SK-N-SH (cell line): Measurements from ENCODE around the gene LGALS3BP. TPM values are rescaled to one million over a fixed set of nuclear protein-coding genes. Genes with fewer than 3 reads are reported as not detected.
A peak's percentile ranks its signal among the peaks of the same experiment; 100 is the strongest.

ENCODE experiments used
- CTCF ChIA-PET: fragments of 300-600, 350-600 bp; formaldehyde crosslinking; extraction: SDS; loops from one replicate; lab custom pipeline; 2021; lab: Yijun Ruan, JAX
- POLR2A ChIA-PET: fragments of 350-600 bp; sonication (Branson Sonifier 250); formaldehyde crosslinking; extraction: SDS; loops from one replicate; lab custom pipeline; 2020; ENCODE audit warnings: antibody characterized with exemption, inconsistent platforms; lab: Yijun Ruan, JAX
- DNase-seq: peaks from one replicate; pipeline ENCODE4 v3.0.0; 2012
- H2AFZ ChIP-seq: fragments of 200-600 bp; sonication (generic); 2 replicates; pipeline ENCODE4 v1.8.1; 2016; ENCODE audit warnings: antibody characterized with exemption, mild to moderate bottlenecking, low read depth
- H3F3A ChIP-seq: fragments of 200-600 bp; sonication (generic); replicated peaks from 2 replicates; pipeline ENCODE3; 2016; ENCODE audit warnings: antibody characterized with exemption, mild to moderate bottlenecking; ENCODE audit not compliant: insufficient read depth
- H3K27ac ChIP-seq, 2 experiments: fragments of 200-500 bp in 1 of 2; fragments of 200-600 bp in 1 of 2; sonication (Bioruptor generic) in 1 of 2; sonication (generic), shearing (Covaris generic) in 1 of 2; 2 replicates each; pipeline versions ENCODE4 v1.5.1 to v1.6.1; 2014 to 2016; ENCODE audit warnings: low read depth in 2 of 2, inconsistent platforms in 1 of 2, low read length in 1 of 2, mild to moderate bottlenecking in 1 of 2, mixed read lengths in 1 of 2
- H3K27me3 ChIP-seq: fragments of 200-600 bp; sonication (generic), shearing (Covaris generic); 2 replicates; pipeline ENCODE4 v1.6.1; 2016; ENCODE audit warnings: mixed run types; ENCODE audit not compliant: insufficient read depth
- H3K36me3 ChIP-seq, 2 experiments: fragments of 200-500 bp in 1 of 2; fragments of 200-600 bp in 1 of 2; sonication (Bioruptor generic) in 1 of 2; sonication (generic) in 1 of 2; replicated peaks in 1 of 2; 2 replicates each; pipeline versions ENCODE3 to v1.5.1; 2014 to 2016; ENCODE audit warnings: low read length in 1 of 2, mild to moderate bottlenecking in 1 of 2; ENCODE audit not compliant: insufficient read depth in 2 of 2, control insufficient read depth in 1 of 2
- H3K4me1 ChIP-seq, 2 experiments: fragments of 200-500 bp in 1 of 2; fragments of 200-600 bp in 1 of 2; sonication (Bioruptor generic) in 1 of 2; sonication (generic), shearing (Covaris generic) in 1 of 2; 2 replicates each; pipeline versions ENCODE4 v1.5.1 to v1.6.1; 2014 to 2016; ENCODE audit warnings: low read depth in 1 of 2, low read length in 1 of 2, mixed run types in 1 of 2; ENCODE audit not compliant: insufficient read depth in 2 of 2, control insufficient read depth in 1 of 2
- H3K4me2 ChIP-seq: fragments of 200-600 bp; sonication (generic), shearing (Covaris generic); 2 replicates; pipeline ENCODE4 v1.6.1; 2017; ENCODE audit warnings: mixed run types
- H3K4me3 ChIP-seq, 2 experiments: fragments of 200-500 bp in 1 of 2; fragments of 200-600 bp in 1 of 2; sonication (Bioruptor generic) in 1 of 2; sonication (generic), shearing (Covaris generic) in 1 of 2; 2 replicates each; pipeline versions ENCODE4 v1.5.1 to v1.8.1; 2014 to 2016; ENCODE audit warnings: low read depth in 2 of 2, inconsistent platforms in 1 of 2, low read length in 1 of 2, mild to moderate bottlenecking in 1 of 2, mixed read lengths in 1 of 2, moderate library complexity in 1 of 2
- H3K79me2 ChIP-seq: fragments of 200-600 bp; sonication (generic); 2 replicates; pipeline ENCODE4 v1.8.1; 2017; ENCODE audit warnings: mild to moderate bottlenecking; ENCODE audit not compliant: insufficient read depth
- H3K9ac ChIP-seq: fragments of 200-600 bp; sonication (generic); 2 replicates; pipeline ENCODE4 v1.6.1; 2017; ENCODE audit warnings: mixed run types
- H3K9me2 ChIP-seq: fragments of 200-600 bp; sonication (generic); 2 replicates; pipeline ENCODE4 v1.6.1; 2017; ENCODE audit warnings: mixed run types
- H3K9me3 ChIP-seq: fragments of 200-600 bp; sonication (generic); 2 replicates; pipeline ENCODE4 v1.6.1; 2017; ENCODE audit warnings: mixed run types, mild to moderate bottlenecking, moderate library complexity
- H4K20me1 ChIP-seq: fragments of 200-600 bp; sonication (generic); 2 replicates; pipeline ENCODE4 v1.6.1; 2017; ENCODE audit warnings: mild to moderate bottlenecking, mixed run types; ENCODE audit not compliant: insufficient read depth
- EP300 ChIP-seq, 2 experiments: IDR thresholded peaks; 2 replicates each; pipeline versions ENCODE4 v1.4.0 to v1.6.1; 2012; ENCODE audit warnings: borderline replicate concordance in 1 of 2, low read depth in 1 of 2, low read length in 1 of 2
- EZH2phosphoT487 ChIP-seq: fragments of 200-600 bp; sonication (generic); IDR thresholded peaks from 2 replicates; pipeline ENCODE4 v1.6.1; 2017; ENCODE audit warnings: low read depth, mixed run types, mild to moderate bottlenecking, antibody characterized with exemption, moderate library complexity, borderline replicate concordance
- FOXM1 ChIP-seq: IDR thresholded peaks from 2 replicates; pipeline ENCODE4 v1.4.0; 2012; ENCODE audit warnings: low read depth, mild to moderate bottlenecking
- GABPA ChIP-seq: IDR thresholded peaks from 2 replicates; pipeline ENCODE4 v1.4.0; 2012; ENCODE audit warnings: low read depth, mild to moderate bottlenecking
- JUND ChIP-seq: IDR thresholded peaks from 2 replicates; pipeline ENCODE4 v1.4.0; 2012
- MEF2A ChIP-seq: IDR thresholded peaks from 2 replicates; pipeline ENCODE4 v1.4.0; 2012; ENCODE audit warnings: low read depth, borderline replicate concordance
- MXI1 ChIP-seq: IDR thresholded peaks from 2 replicates; pipeline ENCODE4 v1.6.1; 2012; ENCODE audit warnings: mild to moderate bottlenecking, low read depth, low read length, improper control_type of control experiment
- NFIC ChIP-seq: IDR thresholded peaks from 2 replicates; pipeline ENCODE4 v1.4.0; 2012; ENCODE audit warnings: borderline replicate concordance
- NRF1 ChIP-seq: IDR thresholded peaks from 2 replicates; pipeline ENCODE4 v1.6.1; 2012; ENCODE audit warnings: low read depth, mild to moderate bottlenecking, low read length
- PBX3 ChIP-seq: IDR thresholded peaks from 2 replicates; pipeline ENCODE4; 2012
- RCOR1 ChIP-seq: fragments of 150-350 bp; IDR thresholded peaks from 2 replicates; pipeline ENCODE4 v1.6.1; 2017; ENCODE audit warnings: antibody characterized with exemption, low read length
- REST ChIP-seq: IDR thresholded peaks from 2 replicates; pipeline ENCODE4 v1.6.1; 2012; ENCODE audit warnings: mild to moderate bottlenecking, low read depth, low read length, moderate library complexity
- TCF12 ChIP-seq: IDR thresholded peaks from 2 replicates; pipeline ENCODE4 v1.4.0; 2012
- TEAD4 ChIP-seq: IDR thresholded peaks from 2 replicates; pipeline ENCODE4 v1.4.0; 2012; ENCODE audit warnings: mild to moderate bottlenecking, borderline replicate concordance; ENCODE audit not compliant: insufficient read depth
- YY1 ChIP-seq: IDR thresholded peaks from 2 replicates; pipeline ENCODE4 v1.4.0; 2012; ENCODE audit warnings: low read depth, mild to moderate bottlenecking
- ZBTB33 ChIP-seq: IDR thresholded peaks from 2 replicates; pipeline ENCODE4 v1.4.0; 2012; ENCODE audit warnings: low read depth, borderline replicate concordance
- WGBS: methylation state at CpG from one replicate; pipeline ENCODE4 v1.1.6; 2017; ENCODE audit warnings: low lambda C conversion rate; 5-methylcytosine and 5-hydroxymethylcytosine counted together
- polyA plus RNA-seq, 3 experiments: library from polyadenylated mRNA; depleted of rRNA; stranded (reverse); fragments of >200 nt; gene quantifications; 2 replicates each; pipeline ENCODE4 v1.2.3, GENCODE V29; 2012

LGALS3BP gene
- polyA plus RNA-seq, 1 of the 3 experiments (the other 2 are of a cell fraction) = 579 TPM

- H3K4me2 ChIP-seq = no peak overlapping the region
- WGBS = 95% methylated on average over 34 of the region's 34 CpGs
- peaks cover 48 to 79% of the 10 kb centered on the region in 2 experiments for H3K36me3 ChIP-seq
- ChIA-PET CTCF (interaction anchor here (1.0 to 11.1 kb wide), 11 partner anchors 15 to 398 kb away, joined by 3 to 133 read pairs (median 7); partner anchors contain the start of gene LGALS3BP), POLR2A (interaction anchor here (1.3 kb wide), 1 partner anchor 15 kb away, joined by 4 read pairs; the partner anchor contains the start of gene LGALS3BP)
- H3K4me1 ChIP-seq = peaks cover 0 to 19% of the 10 kb centered on the region in 2 experiments; a peak in 1 of 4 replicates
- H3K27me3 ChIP-seq = no peaks in the 10 kb centered on the region
- H3F3A ChIP-seq = peaks cover 5% of the 10 kb centered on the region
- no peak overlapping the region for H3K27ac ChIP-seq
- no peaks in the 10 kb centered on the region for H3K9me2 ChIP-seq
- peaks cover 47% of the 10 kb centered on the region for H4K20me1 ChIP-seq
- peak; percentile 28 for DNase-seq
- no peak overlapping the region for H3K9ac ChIP-seq
- H3K4me3 ChIP-seq = no peak overlapping the region
- no peak overlapping the region for H2AFZ ChIP-seq
- TF ChIP-seq RCOR1 = no peak
- no peak for TF ChIP-seq GABPA
- TF ChIP-seq FOXM1 = no peak
- no peak for TF ChIP-seq EP300 (IDR thresholded peaks at IDR 0.05; ENCODE audit: borderline replicate concordance in 1 of 2, low read depth in 1 of 2, low read length in 1 of 2)
- TF ChIP-seq YY1 = no peak
- no peak for TF ChIP-seq JUND
- no peak for TF ChIP-seq MEF2A
- no peak for TF ChIP-seq TEAD4
- no peak for TF ChIP-seq PBX3
- no peak for TF ChIP-seq MXI1
- no peak for TF ChIP-seq NRF1
- TF ChIP-seq ZBTB33 = no peak
- no peak for TF ChIP-seq EZH2phosphoT487
- no peak for TF ChIP-seq NFIC
- TF ChIP-seq TCF12 = no peak
- no peak for TF ChIP-seq REST
- no peaks in the 10 kb centered on the region for H3K9me3 ChIP-seq
- H3K79me2 ChIP-seq = peaks cover 52% of the 10 kb centered on the region
These were observed 15.5 kb upstream of the LGALS3BP start for GRCh38 chr17:78995022-78995760.
